H9 (cell line): ENCODE measurements around the gene OR7C1. TPM values are rescaled to one million over a fixed set of nuclear protein-coding genes. Genes with fewer than 3 reads are reported as not detected.

Source experiments
- DNase-seq: peaks from one replicate; pipeline ENCODE4 v3.0.0-alpha.2; 2017
- H2AFZ ChIP-seq: one replicate; pipeline ENCODE4 v1.6.1; 2013; ENCODE audit warnings: mild to moderate bottlenecking, low read length, control low read depth, moderate library complexity
- H2AK5ac ChIP-seq: 2 replicates; pipeline ENCODE4 v1.6.1; 2013; ENCODE audit warnings: low read length, control low read depth, mixed read lengths; ENCODE audit not compliant: insufficient read length
- H2BK120ac ChIP-seq: one replicate; pipeline ENCODE4 v1.6.1; 2013; ENCODE audit warnings: low read depth, mild to moderate bottlenecking, low read length, control low read depth, inconsistent platforms; ENCODE audit not compliant: poor library complexity, severe bottlenecking
- H2BK12ac ChIP-seq: 2 replicates; pipeline ENCODE4 v1.6.1; 2013; ENCODE audit warnings: low read length, control low read depth, mixed read lengths, low read depth; ENCODE audit not compliant: insufficient read length
- H2BK15ac ChIP-seq: 2 replicates; pipeline ENCODE4 v1.6.1; 2013; ENCODE audit warnings: low read depth, low read length, control low read depth
- H2BK20ac ChIP-seq: one replicate; pipeline ENCODE4 v1.6.1; 2013; ENCODE audit warnings: low read depth, mild to moderate bottlenecking, low read length, control low read depth, inconsistent platforms; ENCODE audit not compliant: poor library complexity, severe bottlenecking
- H2BK5ac ChIP-seq: 2 replicates; pipeline ENCODE4 v1.6.1; 2013; ENCODE audit warnings: low read length, control low read depth, mixed read lengths; ENCODE audit not compliant: insufficient read length
- H3K14ac ChIP-seq: 2 replicates; pipeline ENCODE4 v1.6.1; 2013; ENCODE audit warnings: low read length, control low read depth; ENCODE audit not compliant: insufficient read depth
- H3K18ac ChIP-seq: 2 replicates; pipeline ENCODE4 v1.6.1; 2013; ENCODE audit warnings: low read depth, mild to moderate bottlenecking, mixed read lengths, low read length, control low read depth; ENCODE audit not compliant: insufficient read length
- H3K23ac ChIP-seq: 2 replicates; pipeline ENCODE4 v1.6.1; 2013; ENCODE audit warnings: low read length, control low read depth, mixed read lengths, low read depth; ENCODE audit not compliant: insufficient read length
- H3K23me2 ChIP-seq: 2 replicates; pipeline ENCODE4 v1.6.1; 2013; ENCODE audit warnings: low read depth, mild to moderate bottlenecking, mixed read lengths, low read length, control low read depth; ENCODE audit not compliant: insufficient read length, poor library complexity, severe bottlenecking
- H3K27ac ChIP-seq: 2 replicates; pipeline ENCODE4 v1.5.1; 2013; ENCODE audit warnings: low read length, control low read depth, mixed read lengths, low read depth; ENCODE audit not compliant: insufficient read length
- H3K27me3 ChIP-seq: 2 replicates; pipeline ENCODE4 v1.6.1; 2013; ENCODE audit warnings: low read length, control low read depth, inconsistent platforms; ENCODE audit not compliant: insufficient read depth
- H3K4ac ChIP-seq: 2 replicates; pipeline ENCODE4 v1.6.1; 2013; ENCODE audit warnings: low read depth, mild to moderate bottlenecking, control low read depth, inconsistent platforms, low read length, moderate library complexity
- H3K4me1 ChIP-seq: 2 replicates; pipeline ENCODE4 v1.6.1; 2013; ENCODE audit warnings: low read length, control low read depth, inconsistent platforms; ENCODE audit not compliant: insufficient read depth
- H3K4me2 ChIP-seq: 2 replicates; pipeline ENCODE4 v1.6.1; 2013; ENCODE audit warnings: low read length, control low read depth, mixed read lengths; ENCODE audit not compliant: insufficient read length, insufficient read depth
- H3K56ac ChIP-seq: 2 replicates; pipeline ENCODE4 v1.6.1; 2013; ENCODE audit warnings: low read depth, mild to moderate bottlenecking, mixed read lengths, low read length, control low read depth; ENCODE audit not compliant: insufficient read length
- H3K79me1 ChIP-seq: 2 replicates; pipeline ENCODE4 v1.6.1; 2013; ENCODE audit warnings: low read depth, mild to moderate bottlenecking, moderate library complexity, low read length, control low read depth, inconsistent platforms; ENCODE audit not compliant: insufficient read depth, poor library complexity, severe bottlenecking
- H3K79me2 ChIP-seq: 2 replicates; pipeline ENCODE4 v1.6.1; 2013; ENCODE audit warnings: low read length, control low read depth, inconsistent platforms; ENCODE audit not compliant: insufficient read depth
- H3K9ac ChIP-seq: 2 replicates; pipeline ENCODE4 v1.6.1; 2013; ENCODE audit warnings: low read length, control low read depth, mixed read lengths; ENCODE audit not compliant: insufficient read length; ENCODE audit errors: extremely low read depth
- H3K9me3 ChIP-seq: one replicate; pipeline ENCODE4 v1.6.1; 2013; ENCODE audit warnings: low read depth, low read length, inconsistent platforms; ENCODE audit not compliant: control insufficient read depth
- H3T11ph ChIP-seq: one replicate; pipeline ENCODE4 v1.6.1; 2013; ENCODE audit warnings: mild to moderate bottlenecking, low read length, control low read depth, inconsistent platforms
- H4K20me1 ChIP-seq: one replicate; pipeline ENCODE4 v1.6.1; 2013; ENCODE audit not compliant: control insufficient read depth, insufficient read length, insufficient read depth
- H4K5ac ChIP-seq: 2 replicates; pipeline ENCODE4 v1.6.1; 2013; ENCODE audit warnings: low read depth, mild to moderate bottlenecking, mixed read lengths, low read length, control low read depth; ENCODE audit not compliant: insufficient read length
- H4K8ac ChIP-seq: replicated peaks from 2 replicates; pipeline ENCODE4 v1.6.1; 2013; ENCODE audit warnings: low read length, control low read depth, mixed read lengths, low read depth; ENCODE audit not compliant: insufficient read length
- H4K91ac ChIP-seq: 2 replicates; pipeline ENCODE4 v1.6.1; 2013; ENCODE audit warnings: low read depth, mild to moderate bottlenecking, moderate library complexity, mixed read lengths, low read length, control low read depth; ENCODE audit not compliant: insufficient read length
- H3K27ac Mint-ChIP-seq, 3 experiments: 2 replicates in 2 of 3; 3 replicates in 1 of 3; pipeline ENCODE4 v1.8.0; 2020 to 2021; ENCODE audit warnings: mixed read lengths in 3 of 3, mild to moderate bottlenecking in 1 of 3, moderate library complexity in 1 of 3
- H3K27me3 Mint-ChIP-seq: 2 replicates; pipeline ENCODE4 v1.8.0; 2021; ENCODE audit warnings: low read depth, mild to moderate bottlenecking, moderate library complexity, mixed read lengths
- H3K36me3 Mint-ChIP-seq, 3 experiments: 2 replicates in 2 of 3; 3 replicates in 1 of 3; pipeline ENCODE4 v1.8.0; 2020 to 2021; ENCODE audit warnings: low read depth in 3 of 3, mixed read lengths in 3 of 3; ENCODE audit not compliant: insufficient read depth in 1 of 3
- H3K4me1 Mint-ChIP-seq, 2 experiments: 2 replicates each; pipeline ENCODE4 v1.8.0; 2020; ENCODE audit warnings: mixed read lengths in 2 of 2
- H3K4me3 Mint-ChIP-seq, 2 experiments: 2 replicates in 1 of 2; 3 replicates in 1 of 2; pipeline ENCODE4 v1.8.0; 2020 to 2021; ENCODE audit warnings: mild to moderate bottlenecking in 2 of 2, mixed read lengths in 2 of 2, moderate library complexity in 1 of 2
- H3K9me3 Mint-ChIP-seq, 2 experiments: 2 replicates in 1 of 2; 3 replicates in 1 of 2; pipeline ENCODE4 v1.8.0; 2020; ENCODE audit warnings: mild to moderate bottlenecking in 2 of 2, mixed read lengths in 2 of 2, moderate library complexity in 1 of 2
- WGBS: extraction: QIAGEN DNeasy Blood & Tissue Kit; methylation state at CpG from one replicate; pipeline ENCODE4 v1.1.7; 2013; ENCODE audit warnings: missing lambda C conversion rate, low lambda C conversion rate, mixed read lengths; ENCODE audit not compliant: insufficient read length; ENCODE audit errors: extremely low coverage; 5-methylcytosine and 5-hydroxymethylcytosine counted together
- long read RNA-seq: library from polyadenylated mRNA; unstranded; transcript quantifications from one replicate; pipeline ENCODE4 v2.0.0, GENCODE V29; 2020
- total RNA-seq: library from RNA; stranded (reverse); gene quantifications from 2 replicates; pipeline ENCODE4 v1.2.1, GENCODE V29; 2021
- TF ChIP-seq, protein P1 (sequence below): fragments of 200-600 bp; sonication (generic); conservative IDR thresholded peaks from 3 replicates; pipeline ENCODE4 v1.8.0; 2021; ENCODE audit warnings: antibody characterized with exemption, mild to moderate bottlenecking

OR7C1 gene
- total RNA-seq, result not detected in 2 replicates
- long read RNA-seq, result 0 reads

DNA sequence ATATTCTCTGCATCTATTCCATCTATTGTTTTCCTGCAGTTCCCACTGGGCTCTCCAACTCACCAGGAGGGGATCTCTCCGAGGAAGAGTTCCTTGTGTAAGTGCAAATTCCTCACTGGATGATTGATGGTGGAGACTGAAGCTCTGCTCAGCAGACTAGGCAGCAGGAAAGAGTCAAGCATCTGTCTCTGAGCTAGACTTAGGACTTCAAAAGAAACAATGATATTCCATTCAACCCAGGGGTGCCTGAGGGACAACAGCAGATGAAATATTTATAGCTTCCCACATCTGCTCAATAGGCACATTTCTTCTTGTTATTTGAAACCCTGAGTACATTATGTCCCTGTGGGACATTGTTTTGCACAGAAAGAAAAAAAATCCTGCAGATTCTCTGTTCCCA is at the start of gene OR7C1, which contains the start of gene OR7A5:
OR7C1 (minus strand) TSS at position 175 of the 400 bp plus-strand sequence. CDS start 35,049 bp downstream, outside the sequence.
OR7A5 (minus strand) TSS at position 175 of the 400 bp plus-strand sequence. CDS start 6,944 bp downstream, outside the sequence.
- Histone ChIP-seq H4K8ac (no peak within 1 kb of the TSS), H2AFZ (no peak within 1 kb of the TSS), H3K9me3 (no peaks in the 10 kb centered on the region), H4K91ac (no peak within 1 kb of the TSS), H4K20me1 (no peaks in the 10 kb centered on the region), H2BK12ac (no peak within 1 kb of the TSS), H3K27ac (no peak within 1 kb of the TSS), H3K27me3 (no peaks in the 10 kb centered on the region), H2AK5ac (no peak within 1 kb of the TSS), H3K23me2 (no peaks in the 10 kb centered on the region), H3K18ac (no peak within 1 kb of the TSS), H3T11ph (no peak within 1 kb of the TSS), H3K14ac (no peak within 1 kb of the TSS), H4K5ac (no peak within 1 kb of the TSS), H3K4me1 (0 out of 2 replicates have a peak, but pooled peaks cover 4% of the 10 kb centered on the region), H2BK20ac (no peak within 1 kb of the TSS), H3K79me2 (no peaks in the 10 kb centered on the region), H3K4ac (no peak within 1 kb of the TSS), H2BK5ac (no peak within 1 kb of the TSS), H3K56ac (no peak within 1 kb of the TSS), H3K79me1 (no peaks in the 10 kb centered on the region), H2BK120ac (no peak within 1 kb of the TSS), H2BK15ac (no peak within 1 kb of the TSS), H3K23ac (no peak within 1 kb of the TSS), H3K4me2 (no peak within 1 kb of the TSS), H3K9ac (no peak within 1 kb of the TSS)
- no peak within 1 kb of the TSS for H3K4me3 Mint-ChIP-seq
- H3K9me3 Mint-ChIP-seq, result peaks cover 49 to 93% of the 10 kb centered on the region in 2 experiments
- no peak for DNase-seq
- no peaks in the 10 kb centered on the region for H3K4me1 Mint-ChIP-seq
- no CpG with 5 or more reads among the region's 1 CpG for WGBS
- peaks cover under 1% of the 10 kb centered on the region; the same call in 1 of the 2 replicates for H3K27me3 Mint-ChIP-seq
- peaks cover 0 to 10% (median 4%) of the 10 kb centered on the region in 3 experiments; a peak in 4 of 7 replicates for H3K36me3 Mint-ChIP-seq
- H3K27ac Mint-ChIP-seq, result no peak within 1 kb of the TSS
- TF ChIP-seq, protein P1, sequence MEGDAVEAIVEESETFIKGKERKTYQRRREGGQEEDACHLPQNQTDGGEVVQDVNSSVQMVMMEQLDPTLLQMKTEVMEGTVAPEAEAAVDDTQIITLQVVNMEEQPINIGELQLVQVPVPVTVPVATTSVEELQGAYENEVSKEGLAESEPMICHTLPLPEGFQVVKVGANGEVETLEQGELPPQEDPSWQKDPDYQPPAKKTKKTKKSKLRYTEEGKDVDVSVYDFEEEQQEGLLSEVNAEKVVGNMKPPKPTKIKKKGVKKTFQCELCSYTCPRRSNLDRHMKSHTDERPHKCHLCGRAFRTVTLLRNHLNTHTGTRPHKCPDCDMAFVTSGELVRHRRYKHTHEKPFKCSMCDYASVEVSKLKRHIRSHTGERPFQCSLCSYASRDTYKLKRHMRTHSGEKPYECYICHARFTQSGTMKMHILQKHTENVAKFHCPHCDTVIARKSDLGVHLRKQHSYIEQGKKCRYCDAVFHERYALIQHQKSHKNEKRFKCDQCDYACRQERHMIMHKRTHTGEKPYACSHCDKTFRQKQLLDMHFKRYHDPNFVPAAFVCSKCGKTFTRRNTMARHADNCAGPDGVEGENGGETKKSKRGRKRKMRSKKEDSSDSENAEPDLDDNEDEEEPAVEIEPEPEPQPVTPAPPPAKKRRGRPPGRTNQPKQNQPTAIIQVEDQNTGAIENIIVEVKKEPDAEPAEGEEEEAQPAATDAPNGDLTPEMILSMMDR, result no peak
